Measurements from ENCODE around the gene NRN1L. TPM values are rescaled to one million over a fixed set of nuclear protein-coding genes. Genes with fewer than 3 reads are reported as not detected.
A peak's percentile ranks its signal among the peaks of the same experiment; 100 is the strongest.

Gene NRN1L
- total RNA-seq, 5 donors from 2014 or later (not counting 1 experiment from before 2014, with no cell fraction given): 0.72 to 5.3 (median 3.1) TPM

GRCh38 chr16:67886387-67886786 lies 1.7 kb downstream of the NRN1L start:
- no peaks in the 10 kb centered on the region for H3K27me3 Mint-ChIP-seq
- H3K9me3 Mint-ChIP-seq: no peaks in the 10 kb centered on the region
- Histone ChIP-seq H3K27me3 (replicated peaks in 1 of 2; ENCODE audit: control insufficient read depth in 2 of 2, extremely low read depth in 1 of 2, insufficient read depth in 2 of 2, low read length in 1 of 2) (no peaks in the 10 kb centered on the region), H3K36me3 (ENCODE audit: control insufficient read depth in 2 of 2, extremely low read depth in 1 of 2, insufficient read depth in 1 of 2, low read length in 1 of 2) (peaks cover 18 to 44% of the 10 kb centered on the region in 2 donors), H3K4me1 (ENCODE audit: control insufficient read depth in 1 of 2, extremely low read depth in 1 of 2, insufficient read depth in 2 of 2, low read length in 2 of 2) (no peaks in the 10 kb centered on the region), H3K27ac (ENCODE audit: low read length) (no peak overlapping the region), H3K4me3 (ENCODE audit: control insufficient read depth in 1 of 2, extremely low read depth in 1 of 2, low read length in 1 of 2) (no peak overlapping the region), H3K9me3 (no peaks in the 10 kb centered on the region)
- no peak overlapping the region for H3K4me3 Mint-ChIP-seq
- H3K36me3 Mint-ChIP-seq: peaks cover 22% of the 10 kb centered on the region
- WGBS (ENCODE audit: insufficient coverage): 100% methylated on average over 1 of the region's 5 CpGs
- DNase-seq (no peak), ATAC-seq (replicated peaks in 1 of 4) (no peak)
- ChIA-PET CTCF (interaction anchor here in 1 of 2 donors (1.3 kb wide), 1 partner anchor 11 kb away, joined by 4 read pairs; no protein-coding TSS in a partner anchor), POLR2A (interaction anchor here in 1 of 2 donors (0.6 kb wide), 1 partner anchor 141 kb away, joined by 3 read pairs; no protein-coding TSS in a partner anchor)
- peaks cover 0 to 7% (median 0%) of the 10 kb centered on the region in 3 donors for H3K4me1 Mint-ChIP-seq
- H3K27ac Mint-ChIP-seq: peak overlapping the region in 1 of 2 donors; percentile 27

DNA sequence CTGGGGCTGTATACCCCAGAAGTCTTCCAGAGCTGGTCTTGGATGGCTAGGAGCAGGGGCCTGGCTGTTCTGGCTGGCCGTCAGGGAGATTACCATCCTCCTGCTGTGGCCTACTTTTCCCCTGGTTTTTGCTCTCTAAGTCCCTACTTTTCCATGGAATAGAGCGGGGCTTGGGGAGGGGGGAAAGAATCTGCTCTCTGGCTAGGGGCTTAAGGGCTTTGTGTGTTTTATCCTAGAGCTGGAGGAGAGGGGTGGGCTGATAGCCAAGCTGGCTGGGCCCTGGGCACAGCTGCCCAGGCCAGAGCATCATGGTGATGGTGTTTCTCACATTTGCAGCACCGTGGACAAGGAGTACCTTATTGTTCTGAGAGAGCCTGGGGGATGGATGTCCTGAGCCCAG lies 3.6 kb downstream of the NRN1L start:
- DNase-seq: no peak
- Mint-ChIP-seq H3K4me3 (no peak overlapping the region), H3K36me3 (peaks cover 8% of the 10 kb centered on the region), H3K27me3 (no peaks in the 10 kb centered on the region), H3K4me1 (peaks cover 8 to 12% (median 8%) of the 10 kb centered on the region in 3 donors), H3K27ac (peak overlapping the region in 1 of 2 donors; percentile 16), H3K9me3 (no peaks in the 10 kb centered on the region)
- Histone ChIP-seq H3K36me3 (ENCODE audit: control insufficient read depth in 2 of 2, extremely low read depth in 1 of 2, insufficient read depth in 1 of 2, low read length in 1 of 2) (peaks cover 6 to 25% of the 10 kb centered on the region in 2 donors), H3K4me1 (ENCODE audit: control insufficient read depth in 1 of 2, extremely low read depth in 1 of 2, insufficient read depth in 2 of 2, low read length in 2 of 2) (peaks cover 3 to 5% of the 10 kb centered on the region in 2 experiments), H3K27me3 (replicated peaks in 1 of 2; ENCODE audit: control insufficient read depth in 2 of 2, extremely low read depth in 1 of 2, insufficient read depth in 2 of 2, low read length in 1 of 2) (no peaks in the 10 kb centered on the region), H3K9me3 (no peaks in the 10 kb centered on the region), H3K4me3 (ENCODE audit: control insufficient read depth in 1 of 2, extremely low read depth in 1 of 2, low read length in 1 of 2) (no peak overlapping the region), H3K27ac (ENCODE audit: low read length) (no peak overlapping the region)
- POLR2A ChIA-PET: interaction anchor here in 1 of 2 donors (0.5 kb wide), 1 partner anchor 8 kb away, joined by 3 read pairs; no protein-coding TSS in a partner anchor
- WGBS (ENCODE audit: insufficient coverage): no CpG with 5 or more reads among the region's 3 CpGs
- no peak for ATAC-seq (replicated peaks in 1 of 4)
- CTCF ChIA-PET: no interaction called here

GRCh38 chr16:67892375-67892774 lies 7.7 kb downstream of the NRN1L start:
- peak overlapping the region in 1 of 2 donors; percentile 95 for H3K4me3 ChIP-seq (ENCODE audit: control insufficient read depth in 1 of 2, extremely low read depth in 1 of 2, low read length in 1 of 2)
- H3K27ac ChIP-seq (ENCODE audit: low read length): peak overlapping the region; percentile 30
- ChIA-PET POLR2A (interaction anchor here in 1 of 2 donors (0.6 kb wide), 1 partner anchor 46 kb away, joined by 9 read pairs; no protein-coding TSS in a partner anchor), CTCF (interaction anchor here in 1 of 2 donors (0.6 to 0.7 kb wide), 2 partner anchors 89 to 375 kb away, joined by 3 to 5 read pairs; no protein-coding TSS in a partner anchor)
- peak overlapping the region; percentile 81 to 96 (median 95) for H3K4me3 Mint-ChIP-seq
- DNase-seq (no peak), ATAC-seq (replicated peaks in 1 of 4) (no peak)
- no peaks in the 10 kb centered on the region for H3K27me3 ChIP-seq (replicated peaks in 1 of 2; ENCODE audit: control insufficient read depth in 2 of 2, extremely low read depth in 1 of 2, insufficient read depth in 2 of 2, low read length in 1 of 2)
- peaks cover 4% of the 10 kb centered on the region for H3K36me3 Mint-ChIP-seq
- peak overlapping the region; percentile 86 to 87 for H3K27ac Mint-ChIP-seq
- no CpG with 5 or more reads among the region's 5 CpGs for WGBS (ENCODE audit: insufficient coverage)
- no peaks in the 10 kb centered on the region for H3K9me3 Mint-ChIP-seq
- no peaks in the 10 kb centered on the region for H3K9me3 ChIP-seq
- H3K4me1 Mint-ChIP-seq: peaks cover 36 to 47% (median 42%) of the 10 kb centered on the region in 3 donors
- H3K4me1 ChIP-seq (ENCODE audit: control insufficient read depth in 1 of 2, extremely low read depth in 1 of 2, insufficient read depth in 2 of 2, low read length in 2 of 2): peaks cover 14 to 27% of the 10 kb centered on the region in 2 experiments
- H3K36me3 ChIP-seq (ENCODE audit: control insufficient read depth in 2 of 2, extremely low read depth in 1 of 2, insufficient read depth in 1 of 2, low read length in 1 of 2): peaks cover 0 to 3% of the 10 kb centered on the region in 2 donors
- no peaks in the 10 kb centered on the region for H3K27me3 Mint-ChIP-seq

GRCh38 chr16:67892899-67893742 lies 8.4 kb downstream of the NRN1L start, which contains the start of gene PSKH1:
PSKH1 (plus strand) TSS chr16:67893254; CDS start chr16:67908750, 15,496 bp downstream.
- DNase-seq (peak; percentile 79 to 96 (median 91)), ATAC-seq (replicated peaks in 1 of 4) (peak; percentile 97 to 98 (median 98))
- POLR2A ChIA-PET: interaction anchor here in 1 of 2 donors (0.6 to 1.2 kb wide), 3 partner anchors 43 to 86 kb away, joined by 8 to 10 read pairs (median 9); no protein-coding TSS in a partner anchor
- under 1% methylated on average over 88 of the region's 90 CpGs for WGBS (ENCODE audit: insufficient coverage)
- Mint-ChIP-seq H3K27ac (peak within 1 kb of the TSS; percentile 87 to 91), H3K4me1 (peaks cover 40 to 50% (median 45%) of the 10 kb centered on the region in 3 donors), H3K36me3 (peaks cover 4% of the 10 kb centered on the region), H3K27me3 (no peaks in the 10 kb centered on the region), H3K9me3 (no peaks in the 10 kb centered on the region), H3K4me3 (peak within 1 kb of the TSS; percentile 90 to 96 (median 95))
- CTCF ChIA-PET: interaction anchor here in 1 of 2 donors (0.6 to 1.3 kb wide), 3 partner anchors 9 to 148 kb away, joined by 3 to 6 read pairs (median 4); no protein-coding TSS in a partner anchor
- Histone ChIP-seq H3K27ac (ENCODE audit: low read length) (peak within 1 kb of the TSS; percentile 85), H3K36me3 (ENCODE audit: control insufficient read depth in 2 of 2, extremely low read depth in 1 of 2, insufficient read depth in 1 of 2, low read length in 1 of 2) (peaks cover 0 to 3% of the 10 kb centered on the region in 2 donors), H3K4me1 (ENCODE audit: control insufficient read depth in 1 of 2, extremely low read depth in 1 of 2, insufficient read depth in 2 of 2, low read length in 2 of 2) (peaks cover 14 to 27% of the 10 kb centered on the region in 2 experiments), H3K4me3 (ENCODE audit: control insufficient read depth in 1 of 2, extremely low read depth in 1 of 2, low read length in 1 of 2) (peak within 1 kb of the TSS; percentile 87 to 95), H3K27me3 (replicated peaks in 1 of 2; ENCODE audit: control insufficient read depth in 2 of 2, extremely low read depth in 1 of 2, insufficient read depth in 2 of 2, low read length in 1 of 2) (no peaks in the 10 kb centered on the region), H3K9me3 (no peaks in the 10 kb centered on the region)

DNA sequence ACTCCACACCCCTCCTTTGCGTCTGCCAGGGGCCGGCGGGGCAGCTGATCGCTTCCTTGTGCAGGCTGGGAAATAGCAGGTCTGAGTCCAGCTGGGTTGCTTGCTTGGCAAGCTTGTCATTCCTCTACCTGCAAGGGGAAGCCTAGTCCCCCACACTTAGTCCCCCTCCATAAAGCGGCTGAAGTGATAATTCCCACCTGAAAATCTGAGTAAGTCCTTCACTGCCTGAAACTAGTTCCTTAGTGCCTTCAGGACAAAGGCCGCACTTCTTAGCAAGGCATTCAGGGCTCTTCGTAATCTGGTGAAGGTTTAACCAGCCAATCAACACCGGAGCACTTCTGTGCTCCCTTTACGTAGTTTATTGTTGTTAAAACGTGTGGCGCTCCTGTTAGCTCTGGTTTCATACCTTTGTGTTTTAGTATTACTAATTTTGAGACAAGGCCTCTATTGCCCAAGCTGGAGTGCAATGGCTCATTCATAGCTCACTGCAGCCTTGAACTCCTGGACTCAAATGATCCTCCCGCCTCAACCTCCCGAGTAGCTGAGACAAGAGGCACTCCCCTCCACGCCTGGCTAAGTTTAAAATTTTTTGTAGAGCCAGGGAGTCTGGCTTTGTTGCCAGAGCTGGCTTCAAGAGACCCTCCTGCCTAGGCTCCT lies 9.2 kb downstream of the NRN1L start:
- Histone ChIP-seq H3K36me3 (ENCODE audit: control insufficient read depth in 2 of 2, extremely low read depth in 1 of 2, insufficient read depth in 1 of 2, low read length in 1 of 2) (peaks cover 0 to 3% of the 10 kb centered on the region in 2 donors), H3K4me1 (ENCODE audit: control insufficient read depth in 1 of 2, extremely low read depth in 1 of 2, insufficient read depth in 2 of 2, low read length in 2 of 2) (peaks cover 14 to 27% of the 10 kb centered on the region in 2 experiments), H3K27me3 (replicated peaks in 1 of 2; ENCODE audit: control insufficient read depth in 2 of 2, extremely low read depth in 1 of 2, insufficient read depth in 2 of 2, low read length in 1 of 2) (no peaks in the 10 kb centered on the region), H3K27ac (ENCODE audit: low read length) (peak overlapping the region; percentile 85), H3K9me3 (no peaks in the 10 kb centered on the region), H3K4me3 (ENCODE audit: control insufficient read depth in 1 of 2, extremely low read depth in 1 of 2, low read length in 1 of 2) (peak overlapping the region; percentile 87 to 95)
- ChIA-PET CTCF (interaction anchor here in 1 of 2 donors (1.0 to 1.3 kb wide), 2 partner anchors 10 to 78 kb away, joined by 4 to 6 read pairs; no protein-coding TSS in a partner anchor), POLR2A (interaction anchor here (0.6 to 1.2 kb wide), 2 partner anchors 77 to 87 kb away, joined by 3 to 10 read pairs; no protein-coding TSS in a partner anchor)
- DNase-seq: peak in 5 of 35 experiments; percentile 2 to 31 (median 11)
- Mint-ChIP-seq H3K4me1 (peaks cover 40 to 55% (median 49%) of the 10 kb centered on the region in 3 donors), H3K36me3 (peaks cover 4% of the 10 kb centered on the region), H3K4me3 (peak overlapping the region; percentile 90 to 96 (median 95)), H3K27ac (peak overlapping the region; percentile 86 to 91), H3K27me3 (no peaks in the 10 kb centered on the region), H3K9me3 (no peaks in the 10 kb centered on the region)
- ATAC-seq (replicated peaks in 1 of 4): no peak
- 35% methylated on average over 8 of the region's 14 CpGs for WGBS (ENCODE audit: insufficient coverage)
